ENCODE data around the gene TBC1D22A. TPM values are rescaled to one million over a fixed set of nuclear protein-coding genes. Genes with fewer than 3 reads are reported as not detected.

TBC1D22A gene
- total RNA-seq, 2 donors from 2014 or later, result 11.5 to 15.4 TPM

GRCh38 chr22:46891382-46891951, 129.0 kb downstream of the TBC1D22A start:
- Histone ChIP-seq H3K9me3 (no peaks in the 10 kb centered on the region), H3K4me1 (peaks cover 0 to 27% of the 10 kb centered on the region in 2 donors), H3K36me3 (no peaks in the 10 kb centered on the region), H3K27me3 (no peaks in the 10 kb centered on the region), H3K4me3 (no peak overlapping the region), H3K27ac (no peak overlapping the region)
- no peak for TF ChIP-seq CTCF (IDR thresholded peaks at IDR 0.05)
- DNase-seq (ENCODE audit: low spot score), result no peak

- no peak for DNase-seq (ENCODE audit: low spot score)
- Histone ChIP-seq H3K36me3 (no peaks in the 10 kb centered on the region), H3K27me3 (no peaks in the 10 kb centered on the region)
Measured at GRCh38 chr22:46892866-46893265, 130.4 kb downstream of the TBC1D22A start.

GRCh38 chr22:46893281-46894020, 131.0 kb downstream of the TBC1D22A start:
- TF ChIP-seq CTCF (IDR thresholded peaks at IDR 0.05), result no peak
- Histone ChIP-seq H3K27me3 (no peaks in the 10 kb centered on the region), H3K4me1 (peaks cover 0 to 27% of the 10 kb centered on the region in 2 donors), H3K4me3 (no peak overlapping the region), H3K9me3 (no peaks in the 10 kb centered on the region), H3K27ac (peak overlapping the region; percentile 52 to 59), H3K36me3 (no peaks in the 10 kb centered on the region)
- no peak for DNase-seq (ENCODE audit: low spot score)

More at GRCh38 chr22:46892866-46893265, 130.4 kb downstream of the TBC1D22A start:
- Histone ChIP-seq H3K9me3 (no peaks in the 10 kb centered on the region), H3K4me1 (peaks cover 0 to 27% of the 10 kb centered on the region in 2 donors), H3K27ac (no peak overlapping the region), H3K4me3 (no peak overlapping the region)
- no peak for TF ChIP-seq CTCF (IDR thresholded peaks at IDR 0.05)

GRCh38 chr22:46894081-46894671, 131.7 kb downstream of the TBC1D22A start:
- no peak for DNase-seq (ENCODE audit: low spot score)
- Histone ChIP-seq H3K27ac (peak overlapping the region; percentile 52 to 59), H3K4me3 (no peak overlapping the region), H3K36me3 (no peaks in the 10 kb centered on the region), H3K27me3 (no peaks in the 10 kb centered on the region), H3K4me1 (peaks cover 0 to 27% of the 10 kb centered on the region in 2 donors), H3K9me3 (no peaks in the 10 kb centered on the region)
- TF ChIP-seq CTCF (IDR thresholded peaks at IDR 0.05), result no peak

DNA sequence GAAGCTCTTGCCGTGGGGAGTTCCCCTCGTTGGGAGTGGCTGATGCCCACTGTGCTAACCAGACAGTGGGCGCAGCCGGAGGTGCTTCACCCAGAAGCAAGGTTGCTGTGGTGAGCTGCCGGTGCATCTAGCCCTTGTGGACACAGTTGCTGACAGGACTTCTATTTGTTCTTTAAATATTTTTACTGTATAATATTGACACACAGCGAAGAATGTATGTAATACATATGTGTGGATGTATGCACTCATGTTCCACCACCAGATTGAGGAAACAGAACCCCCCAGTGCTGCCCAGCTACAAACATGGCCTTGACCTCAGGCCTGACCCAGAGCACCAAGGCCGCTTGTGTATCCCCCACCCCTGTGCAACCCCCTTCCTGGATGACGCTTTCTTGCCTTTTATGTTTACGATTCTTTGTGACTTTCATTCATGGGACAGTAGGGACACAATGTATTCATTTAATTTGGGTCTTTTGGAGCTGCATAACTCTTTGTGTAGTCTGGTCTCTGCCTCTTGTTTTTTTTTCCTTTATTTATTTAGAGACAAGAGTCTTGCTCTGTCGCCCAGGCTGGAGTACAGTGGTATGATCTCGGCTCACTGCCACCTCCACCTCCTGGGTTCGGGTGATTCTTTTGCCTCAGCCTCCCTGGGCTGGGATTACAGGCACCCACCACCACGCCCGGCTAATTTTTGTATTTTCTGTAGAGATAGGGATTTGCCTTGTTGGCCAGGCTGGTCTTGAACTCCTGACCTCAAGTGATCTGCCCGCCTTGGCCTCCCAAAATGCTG, 132.6 kb downstream of the TBC1D22A start:
- no peaks in the 10 kb centered on the region for H3K36me3 ChIP-seq
- H3K27ac ChIP-seq, result peak overlapping the region; percentile 52 to 59
- H3K9me3 ChIP-seq, result no peaks in the 10 kb centered on the region
- H3K27me3 ChIP-seq, result no peaks in the 10 kb centered on the region
- no peak for DNase-seq (ENCODE audit: low spot score)
- no peak for TF ChIP-seq CTCF (IDR thresholded peaks at IDR 0.05)
- no peak overlapping the region for H3K4me3 ChIP-seq
- H3K4me1 ChIP-seq, result peaks cover 0 to 27% of the 10 kb centered on the region in 2 donors

All from right atrium auricular region (tissue), 2 donors.